ENCODE data around the gene TMEM244. TPM values are rescaled to one million over a fixed set of nuclear protein-coding genes. Genes with fewer than 3 reads are reported as not detected.

Gene TMEM244
- total RNA-seq, 4 donors from 2014 or later: not detected

GRCh38 chr6:129789974-129790373 is 71.1 kb downstream of the TMEM244 start:
- Histone ChIP-seq H3K9me3 (no peaks in the 10 kb centered on the region), H3K36me3 (no peaks in the 10 kb centered on the region), H3K27ac (no peak overlapping the region), H3K27me3 (no peaks in the 10 kb centered on the region), H3K4me3 (no peak overlapping the region), H3K4me1 (no peaks in the 10 kb centered on the region)
- DNase-seq (ENCODE audit: low spot score in 2 of 2): no peak
- TF ChIP-seq POLR2A (IDR thresholded peaks at IDR 0.05) (no peak), EP300 (IDR thresholded peaks at IDR 0.05) (no peak), CTCF (IDR thresholded peaks at IDR 0.05) (no peak)

GRCh38 chr6:129787816-129788215 is 73.3 kb downstream of the TMEM244 start:
- TF ChIP-seq CTCF (IDR thresholded peaks at IDR 0.05) (no peak), POLR2A (IDR thresholded peaks at IDR 0.05) (no peak), EP300 (IDR thresholded peaks at IDR 0.05) (no peak)
- no peaks in the 10 kb centered on the region for H3K4me1 ChIP-seq
- no peaks in the 10 kb centered on the region for H3K27me3 ChIP-seq
- H3K36me3 ChIP-seq: no peaks in the 10 kb centered on the region
- no peak overlapping the region for H3K4me3 ChIP-seq
- H3K27ac ChIP-seq: no peak overlapping the region
- no peak for DNase-seq (ENCODE audit: low spot score in 2 of 2)
- no peaks in the 10 kb centered on the region for H3K9me3 ChIP-seq
- WGBS, 2 donors: 84 to 89% methylated on average over 2 of the region's 2 CpGs

- no peak for DNase-seq (ENCODE audit: low spot score in 2 of 2)
- H3K4me3 ChIP-seq: no peak overlapping the region
- WGBS, 2 donors: 73 to 75% methylated on average over 3 of the region's 3 CpGs
- TF ChIP-seq CTCF (IDR thresholded peaks at IDR 0.05) (no peak), EP300 (IDR thresholded peaks at IDR 0.05) (no peak), POLR2A (IDR thresholded peaks at IDR 0.05) (no peak)
- H3K36me3 ChIP-seq: no peaks in the 10 kb centered on the region
- H3K4me1 ChIP-seq: no peaks in the 10 kb centered on the region
- H3K27ac ChIP-seq: no peak overlapping the region
- no peaks in the 10 kb centered on the region for H3K27me3 ChIP-seq
- H3K9me3 ChIP-seq: no peaks in the 10 kb centered on the region
Measured at GRCh38 chr6:129786548-129786947, 74.6 kb downstream of the TMEM244 start.

GRCh38 chr6:129785756-129786135 is 75.4 kb downstream of the TMEM244 start:
- H3K9me3 ChIP-seq: no peaks in the 10 kb centered on the region
- WGBS, 2 donors: 72 to 83% methylated on average over 1 of the region's 1 CpG
- no peaks in the 10 kb centered on the region for H3K36me3 ChIP-seq
- H3K4me3 ChIP-seq: no peak overlapping the region
- H3K27me3 ChIP-seq: no peaks in the 10 kb centered on the region
- no peak overlapping the region for H3K27ac ChIP-seq
- no peaks in the 10 kb centered on the region for H3K4me1 ChIP-seq
- no peak for DNase-seq (ENCODE audit: low spot score in 2 of 2)
- TF ChIP-seq POLR2A (IDR thresholded peaks at IDR 0.05) (no peak), EP300 (IDR thresholded peaks at IDR 0.05) (no peak), CTCF (IDR thresholded peaks at IDR 0.05) (no peak)

GRCh38 chr6:129785047-129785755 is 75.9 kb downstream of the TMEM244 start:
- Histone ChIP-seq H3K4me3 (no peak overlapping the region), H3K27me3 (no peaks in the 10 kb centered on the region), H3K36me3 (no peaks in the 10 kb centered on the region), H3K4me1 (no peaks in the 10 kb centered on the region), H3K9me3 (no peaks in the 10 kb centered on the region), H3K27ac (no peak overlapping the region)
- DNase-seq (ENCODE audit: low spot score in 2 of 2): no peak
- no peak for TF ChIP-seq EP300 (IDR thresholded peaks at IDR 0.05)
- no peak for TF ChIP-seq POLR2A (IDR thresholded peaks at IDR 0.05)
- no peak for TF ChIP-seq CTCF (IDR thresholded peaks at IDR 0.05)
- 83 to 84% methylated on average over 4 of the region's 4 CpGs for WGBS, 2 donors

Small RNA genes within 50 kb of the gene (small RNA-seq; reads per million reads assigned to genes)
- gene AL451046.2: not detected

Other genes with a start within 250 kb of the TMEM244 start
- gene ARHGAP18, start 151.1 kb downstream of the TMEM244 start, total RNA-seq: 10 to 100 TPM in 3 of 4 donors, 1 to 10 TPM in 1; 9.6 to 16.8 (median 13.9) TPM
- 10 to 100 TPM; 12.3 to 17.3 (median 14.4) TPM for gene L3MBTL3, start 157.3 kb upstream of the TMEM244 start, total RNA-seq

All from tibial nerve (tissue), 4 donors.